T-cell (primary cell): Measurements from ENCODE around the gene EFCAB9. TPM values are rescaled to one million over a fixed set of nuclear protein-coding genes. Genes with fewer than 3 reads are reported as not detected.

Experiments used
- total RNA-seq, 35 experiments: library from RNA in 6 of 35; stranded (reverse) in 6 of 35; fragments of 120-200 nt in 1 of 35; gene quantifications; one replicate each; pipeline versions ENCODE4 v1.2.1 to v1.2.4 and lab custom pipeline; 2013 to 2026

The EFCAB9 gene
- total RNA-seq, 5 donors from 2014 or later (not counting 1 experiment from before 2014, with no cell fraction given): not detected

Other genes with a start within 250 kb of the EFCAB9 start
- gene FBXW11, start 187.5 kb upstream of the EFCAB9 start, total RNA-seq: 10 to 100 TPM; 33.4 to 36.6 (median 34.2) TPM
- gene STK10, start 5.9 kb upstream of the EFCAB9 start, total RNA-seq: 100 to 1,000 TPM; 305 to 437 (median 331) TPM
- 1 to 10 TPM; 3.2 to 7.7 (median 5.4) TPM for gene UBTD2, start 89.6 kb downstream of the EFCAB9 start, total RNA-seq